D721Med (cell line): ENCODE measurements around the gene PHOX2B.

Source experiments
- DNase-seq: peaks from one replicate; pipeline ENCODE4 v3.0.0; 2011; ENCODE audit warnings: low spot score; ENCODE audit not compliant: insufficient read length
- FAIRE-seq: peaks from 2 replicates; lab custom pipeline; 2011; peaks lifted over from hg19 to GRCh38; lab: Jason Lieb, UNC
- TF ChIP-seq, protein P1 (sequence below): IDR thresholded peaks from 2 replicates; pipeline ENCODE4 v1.5.1; 2012; ENCODE audit warnings: mild to moderate bottlenecking, control low read depth; ENCODE audit not compliant: insufficient read depth; ENCODE audit errors: missing control alignments

PHOX2B gene

DNA sequence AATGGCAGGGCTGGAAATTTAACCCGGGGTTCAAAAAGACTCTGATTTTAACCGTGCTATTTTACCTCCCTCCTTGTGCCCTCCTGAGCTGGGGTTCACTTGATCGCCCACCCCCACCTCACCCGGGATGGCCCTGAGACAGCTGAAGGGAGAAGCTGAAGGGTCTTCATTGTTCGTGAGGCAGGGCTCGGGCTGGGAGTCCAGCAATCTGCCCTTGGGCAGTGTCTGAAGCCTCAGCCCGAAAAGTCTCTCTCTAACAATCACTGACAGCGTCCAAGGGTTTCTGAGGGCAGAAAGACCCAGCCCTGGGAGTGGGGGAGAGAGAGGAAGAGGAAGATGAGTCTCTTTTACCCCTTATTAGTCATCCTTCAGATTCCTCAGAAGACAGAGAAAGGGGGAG lies 39.4 kb upstream of the PHOX2B start:
- no peak for DNase-seq
- TF ChIP-seq, protein P1, sequence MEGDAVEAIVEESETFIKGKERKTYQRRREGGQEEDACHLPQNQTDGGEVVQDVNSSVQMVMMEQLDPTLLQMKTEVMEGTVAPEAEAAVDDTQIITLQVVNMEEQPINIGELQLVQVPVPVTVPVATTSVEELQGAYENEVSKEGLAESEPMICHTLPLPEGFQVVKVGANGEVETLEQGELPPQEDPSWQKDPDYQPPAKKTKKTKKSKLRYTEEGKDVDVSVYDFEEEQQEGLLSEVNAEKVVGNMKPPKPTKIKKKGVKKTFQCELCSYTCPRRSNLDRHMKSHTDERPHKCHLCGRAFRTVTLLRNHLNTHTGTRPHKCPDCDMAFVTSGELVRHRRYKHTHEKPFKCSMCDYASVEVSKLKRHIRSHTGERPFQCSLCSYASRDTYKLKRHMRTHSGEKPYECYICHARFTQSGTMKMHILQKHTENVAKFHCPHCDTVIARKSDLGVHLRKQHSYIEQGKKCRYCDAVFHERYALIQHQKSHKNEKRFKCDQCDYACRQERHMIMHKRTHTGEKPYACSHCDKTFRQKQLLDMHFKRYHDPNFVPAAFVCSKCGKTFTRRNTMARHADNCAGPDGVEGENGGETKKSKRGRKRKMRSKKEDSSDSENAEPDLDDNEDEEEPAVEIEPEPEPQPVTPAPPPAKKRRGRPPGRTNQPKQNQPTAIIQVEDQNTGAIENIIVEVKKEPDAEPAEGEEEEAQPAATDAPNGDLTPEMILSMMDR, result no peak
- no peak for FAIRE-seq

DNA sequence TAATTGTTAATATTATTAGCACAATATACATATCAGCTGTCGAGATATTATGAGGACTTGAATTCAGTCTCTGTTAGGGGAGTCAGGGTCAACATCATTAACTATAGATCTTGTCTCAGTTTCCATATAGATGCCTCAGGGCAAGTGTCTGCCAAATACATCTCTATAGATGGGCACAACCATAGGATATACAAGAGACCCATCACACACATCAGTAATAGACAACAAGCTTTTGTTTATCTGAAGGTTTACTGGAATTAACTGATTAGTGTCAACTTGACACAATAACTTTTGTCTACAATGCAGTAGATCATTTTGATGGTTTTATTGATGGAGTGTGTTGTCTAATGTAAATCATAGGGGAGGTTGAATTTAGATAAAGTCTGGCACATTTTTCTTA lies 37.1 kb upstream of the PHOX2B start:
- TF ChIP-seq, protein P1, result no peak
- FAIRE-seq (peak; percentile 61), DNase-seq (no peak)

DNA sequence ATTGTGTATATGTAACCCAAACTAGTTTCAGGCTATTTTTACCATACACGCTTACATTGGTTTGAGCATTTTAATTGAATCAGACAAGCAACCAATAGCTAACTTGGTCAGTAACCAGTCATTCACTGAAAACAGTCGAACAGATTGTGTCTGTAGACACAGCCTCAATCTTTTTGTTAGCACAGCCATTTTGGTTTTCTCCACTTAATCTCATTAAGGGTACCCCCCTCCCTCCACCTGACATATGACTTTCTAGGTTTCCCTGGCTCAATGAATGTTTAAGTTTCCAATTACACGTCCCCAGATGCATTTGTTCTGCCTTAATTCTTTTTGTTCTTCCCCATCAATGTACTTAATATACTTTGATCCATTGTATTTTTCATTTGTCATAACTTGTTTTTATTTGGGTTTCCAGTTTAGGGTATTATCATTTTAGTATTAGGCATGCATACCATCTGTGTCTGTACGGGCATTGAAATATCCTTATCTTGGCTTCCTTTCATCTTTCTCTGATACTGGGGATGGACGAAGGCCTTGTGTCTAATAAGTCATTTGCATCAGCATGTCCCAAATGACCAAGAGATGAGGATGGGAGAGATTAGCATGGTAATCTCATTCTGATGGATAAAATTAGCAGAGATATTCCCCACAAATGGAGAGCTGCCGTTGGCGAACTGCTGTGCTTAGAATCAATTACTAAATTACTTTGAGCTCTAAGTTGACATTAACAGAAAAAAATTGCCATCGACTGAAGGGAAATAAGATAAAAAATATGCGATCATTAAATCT lies 35.9 kb upstream of the PHOX2B start:
- FAIRE-seq (peak; percentile 97), DNase-seq (no peak)
- TF ChIP-seq, protein P1, result no peak

DNA sequence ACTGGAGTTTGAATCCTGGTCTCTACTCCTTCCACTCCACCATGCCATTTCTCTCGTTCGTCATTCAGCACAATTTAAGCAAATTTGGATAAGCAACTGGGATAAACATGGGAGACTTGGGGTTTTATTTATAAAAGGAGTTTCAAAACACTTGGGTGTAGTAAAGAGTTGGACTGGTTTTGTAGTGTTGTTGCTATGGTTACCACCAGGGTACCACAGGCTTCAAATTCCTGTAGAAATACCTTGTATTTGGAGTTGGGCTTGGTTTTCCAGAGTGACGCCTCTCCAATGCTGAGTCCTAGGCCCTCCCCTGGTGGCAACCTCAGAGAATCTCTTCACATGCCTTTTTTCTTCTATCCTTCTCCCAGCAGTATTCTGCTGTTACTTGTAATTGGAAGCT lies 27.9 kb upstream of the PHOX2B start:
- FAIRE-seq (no peak), DNase-seq (no peak)
- TF ChIP-seq, protein P1, result no peak

DNA sequence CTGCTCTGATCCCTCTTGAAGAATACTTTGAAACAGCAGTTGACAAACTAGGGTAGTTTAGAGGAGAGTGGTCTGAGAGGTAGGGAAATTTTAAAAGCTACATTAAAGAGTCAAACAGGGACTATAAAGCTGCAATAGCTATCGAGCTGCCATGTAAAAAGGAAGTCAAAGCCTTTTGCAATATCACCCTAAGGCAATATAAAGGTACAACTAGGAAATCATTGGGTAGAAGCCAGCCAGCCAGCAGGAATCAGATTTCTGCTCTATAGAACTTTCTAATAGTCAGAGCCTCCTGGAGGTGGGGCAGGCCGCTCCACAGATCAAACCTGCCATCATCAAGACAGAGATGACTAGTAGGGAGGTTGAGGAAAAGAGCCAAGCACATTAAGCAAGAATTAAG lies 15.2 kb upstream of the PHOX2B start:
- DNase-seq, result no peak
- no peak for FAIRE-seq
- TF ChIP-seq, protein P1, result no peak

DNA sequence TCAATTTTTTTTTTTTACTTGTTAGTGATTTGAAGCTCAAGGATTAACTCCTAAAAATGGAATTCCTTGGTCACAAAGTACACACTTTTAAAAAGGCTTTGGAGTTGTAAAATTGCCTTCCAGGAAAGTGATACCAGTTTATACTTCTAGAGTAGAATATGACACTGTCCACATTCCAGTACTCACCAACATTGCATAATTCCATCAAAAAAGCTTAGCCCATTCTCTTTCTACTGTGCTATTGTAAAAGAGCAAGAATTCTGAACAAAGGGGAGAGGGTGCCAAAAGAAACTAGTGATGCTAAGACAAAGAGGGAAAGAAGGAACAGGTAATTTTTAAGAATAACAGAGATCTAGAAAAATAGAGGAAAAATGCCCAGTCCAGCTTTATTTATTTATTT lies 10.4 kb upstream of the PHOX2B start:
- DNase-seq (no peak), FAIRE-seq (no peak)
- TF ChIP-seq, protein P1, result no peak

DNA sequence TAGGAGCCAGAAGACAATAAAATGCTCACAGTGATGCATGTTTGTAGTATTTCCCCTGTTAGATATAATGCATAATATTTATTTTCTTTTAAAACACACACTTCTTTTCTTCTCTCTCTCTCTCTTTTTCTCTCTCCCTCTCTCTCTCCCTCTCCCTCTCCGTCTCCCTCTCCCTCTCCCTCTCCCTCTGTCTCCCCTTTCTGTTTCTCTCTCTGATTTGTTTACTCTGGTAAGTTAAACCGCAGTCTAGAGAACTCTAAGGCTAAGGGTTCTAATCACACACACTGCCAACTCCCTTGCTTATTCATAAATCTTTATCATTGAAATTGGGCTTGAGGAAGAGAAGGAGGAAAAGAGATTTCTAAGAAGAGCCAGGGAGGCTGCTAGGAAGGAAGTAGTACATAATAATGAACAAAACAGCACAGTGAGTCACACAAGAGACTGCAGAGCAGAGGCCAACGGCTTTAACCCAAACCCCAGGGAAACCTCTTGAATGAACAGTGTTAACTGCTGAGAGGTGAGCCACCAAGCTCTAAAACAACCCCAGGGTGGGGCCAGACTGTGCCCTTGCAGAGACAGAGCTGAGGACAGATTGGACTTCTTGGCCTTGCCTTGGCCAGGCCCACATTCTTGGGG lies 9.1 kb upstream of the PHOX2B start:
- FAIRE-seq, result no peak
- no peak for DNase-seq
- TF ChIP-seq, protein P1, result no peak
